ENCODE results near the gene DPH6.

DNA sequence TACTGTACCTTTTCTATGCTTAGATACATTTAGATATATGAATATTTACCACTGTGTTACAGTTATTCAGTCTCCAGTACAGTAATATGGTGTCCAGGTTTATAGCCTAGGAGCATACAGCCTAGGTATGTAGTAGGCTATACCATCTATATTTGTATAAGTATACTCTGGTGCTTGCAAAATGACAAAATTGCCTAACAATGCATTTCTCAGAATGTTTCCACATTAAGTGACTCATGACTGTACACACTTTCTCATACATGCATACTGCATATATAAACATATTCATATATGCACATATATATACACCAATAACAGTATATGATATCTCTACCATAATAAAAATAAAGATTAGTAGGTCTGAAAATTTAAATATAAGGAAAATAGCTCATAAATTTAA, 169.3 kb downstream of the DPH6 start:
- TF ChIP-seq, protein P1, sequence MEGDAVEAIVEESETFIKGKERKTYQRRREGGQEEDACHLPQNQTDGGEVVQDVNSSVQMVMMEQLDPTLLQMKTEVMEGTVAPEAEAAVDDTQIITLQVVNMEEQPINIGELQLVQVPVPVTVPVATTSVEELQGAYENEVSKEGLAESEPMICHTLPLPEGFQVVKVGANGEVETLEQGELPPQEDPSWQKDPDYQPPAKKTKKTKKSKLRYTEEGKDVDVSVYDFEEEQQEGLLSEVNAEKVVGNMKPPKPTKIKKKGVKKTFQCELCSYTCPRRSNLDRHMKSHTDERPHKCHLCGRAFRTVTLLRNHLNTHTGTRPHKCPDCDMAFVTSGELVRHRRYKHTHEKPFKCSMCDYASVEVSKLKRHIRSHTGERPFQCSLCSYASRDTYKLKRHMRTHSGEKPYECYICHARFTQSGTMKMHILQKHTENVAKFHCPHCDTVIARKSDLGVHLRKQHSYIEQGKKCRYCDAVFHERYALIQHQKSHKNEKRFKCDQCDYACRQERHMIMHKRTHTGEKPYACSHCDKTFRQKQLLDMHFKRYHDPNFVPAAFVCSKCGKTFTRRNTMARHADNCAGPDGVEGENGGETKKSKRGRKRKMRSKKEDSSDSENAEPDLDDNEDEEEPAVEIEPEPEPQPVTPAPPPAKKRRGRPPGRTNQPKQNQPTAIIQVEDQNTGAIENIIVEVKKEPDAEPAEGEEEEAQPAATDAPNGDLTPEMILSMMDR (IDR thresholded peaks at IDR 0.05), result no peak
- TF ChIP-seq EZH2 (IDR thresholded peaks at IDR 0.05), result no peak
